Type B pancreatic cell (in vitro differentiated cells): ENCODE data around the gene SCN3A. TPM values are rescaled to one million over a fixed set of nuclear protein-coding genes. Genes with fewer than 3 reads are reported as not detected.

ENCODE experiments used
- DNase-seq: peaks from one replicate; pipeline ENCODE4 v3.0.0; 2021; ENCODE audit warnings: mixed read lengths; ENCODE audit not compliant: unreplicated experiment; ENCODE audit errors: extremely low spot score
- H3K27ac Mint-ChIP-seq: 2 replicates; pipeline ENCODE4 v1.8.0; 2021; ENCODE audit warnings: mild to moderate bottlenecking, mixed read lengths
- H3K27me3 Mint-ChIP-seq: 2 replicates; pipeline ENCODE4 v1.8.0; 2021; ENCODE audit warnings: mixed read lengths
- H3K36me3 Mint-ChIP-seq: 2 replicates; pipeline ENCODE4 v1.8.0; 2021; ENCODE audit warnings: mixed read lengths
- H3K4me1 Mint-ChIP-seq: one replicate; pipeline ENCODE4 v1.8.0; 2021; ENCODE audit warnings: mixed read lengths; ENCODE audit not compliant: unreplicated experiment
- H3K4me3 Mint-ChIP-seq: 2 replicates; pipeline ENCODE4 v1.8.0; 2021; ENCODE audit warnings: mild to moderate bottlenecking, mixed read lengths
- H3K9me3 Mint-ChIP-seq: 2 replicates; pipeline ENCODE4 v1.8.0; 2021; ENCODE audit warnings: mixed read lengths
- total RNA-seq: library from RNA; stranded (reverse); gene quantifications from 2 replicates; pipeline ENCODE4 v1.2.1, GENCODE V29; 2021; ENCODE audit warnings: low replicate concordance
- TF ChIP-seq, protein P1 (sequence below): fragments of 200-600 bp; sonication (generic); conservative IDR thresholded peaks from 2 replicates; pipeline ENCODE4 v1.5.0; 2021; ENCODE audit warnings: antibody characterized with exemption, mild to moderate bottlenecking

Gene SCN3A
- total RNA-seq, 1 donor from 2014 or later: 2.8 TPM

DNA sequence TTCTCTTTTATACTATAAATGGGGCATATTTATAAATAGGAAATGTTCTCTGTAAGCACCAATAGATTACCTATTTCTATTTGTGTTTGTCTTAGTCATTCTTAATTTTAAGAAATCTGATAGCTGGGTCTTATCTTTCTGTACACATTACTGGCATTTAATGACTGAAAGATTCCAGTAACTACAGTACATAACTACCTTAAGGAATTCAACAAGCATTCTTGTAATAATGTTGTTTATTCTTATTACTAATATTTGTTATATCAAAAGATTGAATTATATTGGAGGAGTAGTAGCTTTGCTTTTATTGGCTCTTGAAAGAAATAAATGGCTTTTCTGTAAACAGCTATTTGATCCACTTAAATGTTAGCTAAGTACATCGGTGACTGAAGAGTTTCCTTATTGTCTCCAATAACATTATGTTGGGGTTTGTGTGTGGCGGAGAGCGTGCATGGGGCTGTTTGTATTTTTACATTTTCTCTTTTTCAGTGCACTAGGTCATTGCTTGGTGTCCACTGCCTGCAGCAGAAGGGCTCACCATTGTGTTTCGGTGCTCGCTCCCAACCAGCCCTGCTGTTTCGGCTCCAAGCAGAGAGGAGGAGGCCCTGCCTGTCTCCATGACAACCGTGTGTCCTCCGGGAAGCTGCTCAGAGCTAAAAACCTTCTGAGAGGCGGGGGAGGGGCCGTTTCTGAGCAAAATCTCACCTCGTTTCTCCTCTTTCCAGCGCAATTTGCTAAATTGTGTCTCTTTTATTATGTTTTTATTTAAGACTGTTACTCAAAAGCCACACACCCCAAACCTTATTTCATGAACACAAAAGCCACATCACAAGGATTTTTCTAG, 136.0 kb downstream of the SCN3A start:
- peak; percentile 78 for DNase-seq
- H3K27ac Mint-ChIP-seq: peak overlapping the region; percentile 68
- H3K27me3 Mint-ChIP-seq: no peaks in the 10 kb centered on the region
- no peaks in the 10 kb centered on the region for H3K36me3 Mint-ChIP-seq
- H3K4me3 Mint-ChIP-seq: peak overlapping the region; percentile 83
- peaks cover 20% of the 10 kb centered on the region for H3K4me1 Mint-ChIP-seq
- H3K9me3 Mint-ChIP-seq: no peaks in the 10 kb centered on the region
- TF ChIP-seq, protein P1, sequence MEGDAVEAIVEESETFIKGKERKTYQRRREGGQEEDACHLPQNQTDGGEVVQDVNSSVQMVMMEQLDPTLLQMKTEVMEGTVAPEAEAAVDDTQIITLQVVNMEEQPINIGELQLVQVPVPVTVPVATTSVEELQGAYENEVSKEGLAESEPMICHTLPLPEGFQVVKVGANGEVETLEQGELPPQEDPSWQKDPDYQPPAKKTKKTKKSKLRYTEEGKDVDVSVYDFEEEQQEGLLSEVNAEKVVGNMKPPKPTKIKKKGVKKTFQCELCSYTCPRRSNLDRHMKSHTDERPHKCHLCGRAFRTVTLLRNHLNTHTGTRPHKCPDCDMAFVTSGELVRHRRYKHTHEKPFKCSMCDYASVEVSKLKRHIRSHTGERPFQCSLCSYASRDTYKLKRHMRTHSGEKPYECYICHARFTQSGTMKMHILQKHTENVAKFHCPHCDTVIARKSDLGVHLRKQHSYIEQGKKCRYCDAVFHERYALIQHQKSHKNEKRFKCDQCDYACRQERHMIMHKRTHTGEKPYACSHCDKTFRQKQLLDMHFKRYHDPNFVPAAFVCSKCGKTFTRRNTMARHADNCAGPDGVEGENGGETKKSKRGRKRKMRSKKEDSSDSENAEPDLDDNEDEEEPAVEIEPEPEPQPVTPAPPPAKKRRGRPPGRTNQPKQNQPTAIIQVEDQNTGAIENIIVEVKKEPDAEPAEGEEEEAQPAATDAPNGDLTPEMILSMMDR: no peak

DNA sequence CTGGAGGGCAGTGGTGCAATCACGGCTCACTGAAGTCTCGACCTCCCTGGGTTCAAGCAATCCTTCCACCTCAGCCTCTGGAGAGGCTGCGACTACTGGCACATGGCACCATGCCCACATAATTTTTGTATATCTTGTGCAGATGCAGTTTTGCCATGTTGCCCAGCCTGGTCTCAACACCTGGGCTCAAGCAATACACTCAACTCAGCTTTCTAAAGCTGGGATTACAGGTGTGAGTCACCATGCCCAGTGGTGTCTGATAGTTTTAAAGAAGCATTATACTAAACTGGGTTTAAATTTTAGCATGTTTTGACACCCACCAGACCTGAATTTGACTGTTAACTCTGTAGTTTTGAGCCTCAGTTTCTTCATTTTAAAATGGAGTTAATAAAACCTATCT, 139.1 kb downstream of the SCN3A start:
- TF ChIP-seq, protein P1: no peak
- H3K27me3 Mint-ChIP-seq: no peaks in the 10 kb centered on the region
- H3K36me3 Mint-ChIP-seq: no peaks in the 10 kb centered on the region
- no peak overlapping the region for H3K4me3 Mint-ChIP-seq
- no peaks in the 10 kb centered on the region for H3K9me3 Mint-ChIP-seq
- no peak for DNase-seq
- H3K27ac Mint-ChIP-seq: no peak overlapping the region
- H3K4me1 Mint-ChIP-seq: peaks cover 20% of the 10 kb centered on the region

DNA sequence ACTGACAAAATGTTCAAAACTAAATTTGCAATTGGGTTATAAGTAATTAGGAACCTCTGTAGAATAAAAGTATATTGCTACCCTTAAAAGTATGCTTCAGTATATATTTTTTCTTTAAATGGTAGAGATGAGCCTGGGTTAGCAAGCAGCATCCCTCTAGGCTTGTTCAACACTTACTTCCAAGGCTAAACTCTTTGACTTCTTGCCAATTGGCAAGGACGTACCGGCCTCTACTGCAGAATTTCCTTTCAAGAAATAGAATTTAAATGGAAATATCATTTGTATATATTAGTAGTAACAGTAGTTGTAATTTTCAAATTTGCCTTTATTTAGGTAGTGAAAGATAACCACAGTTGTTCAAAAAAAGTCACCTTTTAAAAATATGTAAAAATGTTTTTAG, 143.4 kb downstream of the SCN3A start:
- H3K4me3 Mint-ChIP-seq: no peak overlapping the region
- H3K4me1 Mint-ChIP-seq: peaks cover 11% of the 10 kb centered on the region
- H3K36me3 Mint-ChIP-seq: no peaks in the 10 kb centered on the region
- no peak overlapping the region for H3K27ac Mint-ChIP-seq
- TF ChIP-seq, protein P1: no peak
- no peaks in the 10 kb centered on the region for H3K9me3 Mint-ChIP-seq
- DNase-seq: no peak
- no peaks in the 10 kb centered on the region for H3K27me3 Mint-ChIP-seq

DNA sequence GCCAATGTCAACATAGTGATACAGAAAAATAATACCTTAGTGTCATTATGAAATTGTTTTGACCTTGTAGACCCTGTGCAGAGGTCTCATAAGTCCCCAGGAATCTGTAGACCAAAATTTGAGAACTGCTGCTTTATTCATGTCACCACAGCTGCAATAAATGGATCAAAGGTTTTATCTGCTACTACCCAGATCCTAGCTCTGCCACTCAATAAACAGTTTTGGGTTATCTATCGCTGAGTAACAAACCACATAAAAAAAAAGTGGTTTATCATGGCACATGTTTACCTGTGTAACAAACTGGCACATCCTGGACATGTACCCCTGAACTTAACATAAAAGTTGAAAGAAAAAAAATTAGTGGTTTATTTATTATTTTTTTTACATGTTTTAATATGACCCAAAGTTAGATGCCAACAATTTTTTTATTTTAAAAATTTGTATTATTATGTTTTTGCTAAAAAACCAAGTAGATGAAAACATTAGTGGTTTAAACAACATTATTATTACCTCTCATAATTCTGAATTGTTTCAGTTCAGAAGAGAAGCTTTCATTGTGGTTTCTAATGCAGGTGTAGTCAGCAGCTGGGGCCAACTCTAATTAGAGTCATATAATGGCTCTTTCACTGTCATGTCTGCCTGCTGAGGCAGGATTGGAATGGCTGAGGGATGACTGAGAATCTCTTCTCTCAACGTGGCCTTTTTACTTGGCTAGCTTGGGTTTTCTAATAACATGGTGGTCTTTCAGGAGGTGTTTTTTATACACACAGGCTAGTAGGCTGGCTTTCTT, 145.2 kb downstream of the SCN3A start:
- Mint-ChIP-seq H3K9me3 (no peaks in the 10 kb centered on the region), H3K4me1 (peaks cover 18% of the 10 kb centered on the region), H3K27ac (no peak overlapping the region), H3K36me3 (no peaks in the 10 kb centered on the region), H3K4me3 (no peak overlapping the region), H3K27me3 (no peaks in the 10 kb centered on the region)
- DNase-seq: no peak
- TF ChIP-seq, protein P1: no peak

DNA sequence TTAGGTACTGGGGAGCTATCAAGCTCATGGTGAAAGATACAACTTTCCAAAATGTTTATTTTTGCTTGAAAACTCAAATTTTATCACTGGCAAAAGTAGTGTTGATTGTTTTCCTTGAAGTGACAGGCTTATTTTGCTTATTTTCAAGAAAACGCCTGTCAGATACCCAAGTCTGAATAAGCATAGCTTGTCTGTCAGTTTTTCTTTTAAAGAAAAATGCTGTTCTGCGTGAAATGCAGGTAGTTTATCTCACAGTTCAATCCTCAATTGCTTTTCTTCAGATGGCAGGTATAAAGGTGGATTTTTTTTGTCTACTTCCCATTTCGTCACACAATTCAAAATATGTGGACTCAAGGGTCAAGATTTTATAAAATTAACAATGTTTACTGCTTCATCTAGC, 145.9 kb downstream of the SCN3A start:
- peaks cover 18% of the 10 kb centered on the region for H3K4me1 Mint-ChIP-seq
- H3K4me3 Mint-ChIP-seq: no peak overlapping the region
- H3K36me3 Mint-ChIP-seq: no peaks in the 10 kb centered on the region
- DNase-seq: no peak
- no peak overlapping the region for H3K27ac Mint-ChIP-seq
- TF ChIP-seq, protein P1: no peak
- no peaks in the 10 kb centered on the region for H3K27me3 Mint-ChIP-seq
- no peaks in the 10 kb centered on the region for H3K9me3 Mint-ChIP-seq
